ENCODE measurements around the gene FAAP100. TPM values are rescaled to one million over a fixed set of nuclear protein-coding genes. Genes with fewer than 3 reads are reported as not detected.

The FAAP100 gene
- polyA plus RNA-seq, 1 donor (not counting 4 experiments of a cell fraction or from before 2014, with no cell fraction given) = 3.8 TPM

GRCh38 chr17:81568416-81568815 is 16.3 kb upstream of the FAAP100 start:
- H3K4me2 ChIP-seq (ENCODE audit: control insufficient read depth, extremely low read depth, insufficient read depth, low read depth, low read length) = no peak overlapping the region
- TF ChIP-seq EZH2 (IDR thresholded peaks at IDR 0.05; ENCODE audit: low read length) (no peak), CTCF (optimal IDR thresholded peaks at IDR 0.05 in 1 of 3, IDR thresholded peaks at IDR 0.05 in 1 of 3, conservative IDR thresholded peaks at IDR 0.05 in 1 of 3; ENCODE audit: extremely low read depth in 1 of 3, insufficient read depth in 2 of 3, low read length in 3 of 3) (no peak)
- no peak overlapping the region for H2AFZ ChIP-seq (ENCODE audit: control insufficient read depth, low read length)
- FAIRE-seq = no peak
- H3K9ac ChIP-seq (ENCODE audit: control insufficient read depth, extremely low read depth, insufficient read depth, low read length) = no peak overlapping the region
- H3K36me3 ChIP-seq (ENCODE audit: control insufficient read depth in 2 of 2, extremely low read depth in 1 of 2, insufficient read depth in 2 of 2, low read length in 2 of 2) = peaks cover 38 to 60% of the 10 kb centered on the region in 2 experiments
- peaks cover 29% of the 10 kb centered on the region for H3K4me1 ChIP-seq (ENCODE audit: control insufficient read depth, extremely low read depth, insufficient read depth, low read length)
- H3K9me3 ChIP-seq (ENCODE audit: control insufficient read depth, low read depth, low read length) = no peaks in the 10 kb centered on the region
- H3K79me2 ChIP-seq (ENCODE audit: control insufficient read depth, insufficient read depth, low read length) = peaks cover 3% of the 10 kb centered on the region
- dilution Hi-C loops (cut with MboI; ENCODE audit: extremely low pct_ligation_motif_present, low sequenced_read_pairs) = no loop called here
- no peak for DNase-seq (ENCODE audit: low read depth, low spot score)
- peaks cover 3% of the 10 kb centered on the region for H4K20me1 ChIP-seq (ENCODE audit: control insufficient read depth, extremely low read depth, insufficient read depth, low read length)
- H3K27me3 ChIP-seq (ENCODE audit: control insufficient read depth, extremely low read depth, insufficient read depth, low read length) = no peaks in the 10 kb centered on the region
- no peak overlapping the region for H3K27ac ChIP-seq (ENCODE audit: control insufficient read depth, insufficient read depth, low read length)
- peaks cover 2% of the 10 kb centered on the region for H3K9me1 ChIP-seq (ENCODE audit: control insufficient read depth, extremely low read depth, insufficient read depth, low read length)
- no peak overlapping the region for H3K4me3 ChIP-seq (ENCODE audit: control insufficient read depth in 2 of 3, extremely low read depth in 1 of 3, insufficient read depth in 2 of 3, low read depth in 1 of 3, low read length in 3 of 3)

GRCh38 chr17:81567191-81567590 is 15.0 kb upstream of the FAAP100 start:
- no peak overlapping the region for H2AFZ ChIP-seq (ENCODE audit: control insufficient read depth, low read length)
- H3K27ac ChIP-seq (ENCODE audit: control insufficient read depth, insufficient read depth, low read length) = no peak overlapping the region
- no peak for TF ChIP-seq CTCF (optimal IDR thresholded peaks at IDR 0.05 in 1 of 3, IDR thresholded peaks at IDR 0.05 in 1 of 3, conservative IDR thresholded peaks at IDR 0.05 in 1 of 3; ENCODE audit: extremely low read depth in 1 of 3, insufficient read depth in 2 of 3, low read length in 3 of 3)
- no peak for TF ChIP-seq EZH2 (IDR thresholded peaks at IDR 0.05; ENCODE audit: low read length)
- peaks cover 38 to 62% of the 10 kb centered on the region in 2 experiments for H3K36me3 ChIP-seq (ENCODE audit: control insufficient read depth in 2 of 2, extremely low read depth in 1 of 2, insufficient read depth in 2 of 2, low read length in 2 of 2)
- H3K4me2 ChIP-seq (ENCODE audit: control insufficient read depth, extremely low read depth, insufficient read depth, low read depth, low read length) = peak overlapping the region; percentile 84
- H3K27me3 ChIP-seq (ENCODE audit: control insufficient read depth, extremely low read depth, insufficient read depth, low read length) = no peaks in the 10 kb centered on the region
- no peaks in the 10 kb centered on the region for H3K9me3 ChIP-seq (ENCODE audit: control insufficient read depth, low read depth, low read length)
- H3K4me1 ChIP-seq (ENCODE audit: control insufficient read depth, extremely low read depth, insufficient read depth, low read length) = peaks cover 26% of the 10 kb centered on the region
- H3K79me2 ChIP-seq (ENCODE audit: control insufficient read depth, insufficient read depth, low read length) = peaks cover 3% of the 10 kb centered on the region
- peak overlapping the region in 1 of 3 experiments; percentile 18 for H3K4me3 ChIP-seq (ENCODE audit: control insufficient read depth in 2 of 3, extremely low read depth in 1 of 3, insufficient read depth in 2 of 3, low read depth in 1 of 3, low read length in 3 of 3)
- DNase-seq (ENCODE audit: low read depth, low spot score) (no peak), FAIRE-seq (no peak)
- peaks cover 2% of the 10 kb centered on the region for H3K9me1 ChIP-seq (ENCODE audit: control insufficient read depth, extremely low read depth, insufficient read depth, low read length)
- no peak overlapping the region for H3K9ac ChIP-seq (ENCODE audit: control insufficient read depth, extremely low read depth, insufficient read depth, low read length)
- dilution Hi-C loops (cut with MboI; ENCODE audit: extremely low pct_ligation_motif_present, low sequenced_read_pairs) = no loop called here
- H4K20me1 ChIP-seq (ENCODE audit: control insufficient read depth, extremely low read depth, insufficient read depth, low read length) = peaks cover 3% of the 10 kb centered on the region
